H9 (cell line): ENCODE data around the gene DSC2. TPM values are rescaled to one million over a fixed set of nuclear protein-coding genes. Genes with fewer than 3 reads are reported as not detected.

Experiments
- DNase-seq: peaks from one replicate; pipeline ENCODE4 v3.0.0-alpha.2; 2017
- H2AFZ ChIP-seq: one replicate; pipeline ENCODE4 v1.6.1; 2013; ENCODE audit warnings: mild to moderate bottlenecking, low read length, control low read depth, moderate library complexity
- H2AK5ac ChIP-seq: 2 replicates; pipeline ENCODE4 v1.6.1; 2013; ENCODE audit warnings: low read length, control low read depth, mixed read lengths; ENCODE audit not compliant: insufficient read length
- H2BK120ac ChIP-seq: one replicate; pipeline ENCODE4 v1.6.1; 2013; ENCODE audit warnings: low read depth, mild to moderate bottlenecking, low read length, control low read depth, inconsistent platforms; ENCODE audit not compliant: poor library complexity, severe bottlenecking
- H2BK12ac ChIP-seq: 2 replicates; pipeline ENCODE4 v1.6.1; 2013; ENCODE audit warnings: low read length, control low read depth, mixed read lengths, low read depth; ENCODE audit not compliant: insufficient read length
- H2BK15ac ChIP-seq: 2 replicates; pipeline ENCODE4 v1.6.1; 2013; ENCODE audit warnings: low read depth, low read length, control low read depth
- H2BK20ac ChIP-seq: one replicate; pipeline ENCODE4 v1.6.1; 2013; ENCODE audit warnings: low read depth, mild to moderate bottlenecking, low read length, control low read depth, inconsistent platforms; ENCODE audit not compliant: poor library complexity, severe bottlenecking
- H2BK5ac ChIP-seq: 2 replicates; pipeline ENCODE4 v1.6.1; 2013; ENCODE audit warnings: low read length, control low read depth, mixed read lengths; ENCODE audit not compliant: insufficient read length
- H3K14ac ChIP-seq: 2 replicates; pipeline ENCODE4 v1.6.1; 2013; ENCODE audit warnings: low read length, control low read depth; ENCODE audit not compliant: insufficient read depth
- H3K18ac ChIP-seq: 2 replicates; pipeline ENCODE4 v1.6.1; 2013; ENCODE audit warnings: low read depth, mild to moderate bottlenecking, mixed read lengths, low read length, control low read depth; ENCODE audit not compliant: insufficient read length
- H3K23ac ChIP-seq: 2 replicates; pipeline ENCODE4 v1.6.1; 2013; ENCODE audit warnings: low read length, control low read depth, mixed read lengths, low read depth; ENCODE audit not compliant: insufficient read length
- H3K23me2 ChIP-seq: 2 replicates; pipeline ENCODE4 v1.6.1; 2013; ENCODE audit warnings: low read depth, mild to moderate bottlenecking, mixed read lengths, low read length, control low read depth; ENCODE audit not compliant: insufficient read length, poor library complexity, severe bottlenecking
- H3K27ac ChIP-seq: 2 replicates; pipeline ENCODE4 v1.5.1; 2013; ENCODE audit warnings: low read length, control low read depth, mixed read lengths, low read depth; ENCODE audit not compliant: insufficient read length
- H3K27me3 ChIP-seq: 2 replicates; pipeline ENCODE4 v1.6.1; 2013; ENCODE audit warnings: low read length, control low read depth, inconsistent platforms; ENCODE audit not compliant: insufficient read depth
- H3K4ac ChIP-seq: 2 replicates; pipeline ENCODE4 v1.6.1; 2013; ENCODE audit warnings: low read depth, mild to moderate bottlenecking, control low read depth, inconsistent platforms, low read length, moderate library complexity
- H3K4me1 ChIP-seq: 2 replicates; pipeline ENCODE4 v1.6.1; 2013; ENCODE audit warnings: low read length, control low read depth, inconsistent platforms; ENCODE audit not compliant: insufficient read depth
- H3K4me2 ChIP-seq: 2 replicates; pipeline ENCODE4 v1.6.1; 2013; ENCODE audit warnings: low read length, control low read depth, mixed read lengths; ENCODE audit not compliant: insufficient read length, insufficient read depth
- H3K56ac ChIP-seq: 2 replicates; pipeline ENCODE4 v1.6.1; 2013; ENCODE audit warnings: low read depth, mild to moderate bottlenecking, mixed read lengths, low read length, control low read depth; ENCODE audit not compliant: insufficient read length
- H3K79me1 ChIP-seq: 2 replicates; pipeline ENCODE4 v1.6.1; 2013; ENCODE audit warnings: low read depth, mild to moderate bottlenecking, moderate library complexity, low read length, control low read depth, inconsistent platforms; ENCODE audit not compliant: insufficient read depth, poor library complexity, severe bottlenecking
- H3K79me2 ChIP-seq: 2 replicates; pipeline ENCODE4 v1.6.1; 2013; ENCODE audit warnings: low read length, control low read depth, inconsistent platforms; ENCODE audit not compliant: insufficient read depth
- H3K9ac ChIP-seq: 2 replicates; pipeline ENCODE4 v1.6.1; 2013; ENCODE audit warnings: low read length, control low read depth, mixed read lengths; ENCODE audit not compliant: insufficient read length; ENCODE audit errors: extremely low read depth
- H3K9me3 ChIP-seq: one replicate; pipeline ENCODE4 v1.6.1; 2013; ENCODE audit warnings: low read depth, low read length, inconsistent platforms; ENCODE audit not compliant: control insufficient read depth
- H3T11ph ChIP-seq: one replicate; pipeline ENCODE4 v1.6.1; 2013; ENCODE audit warnings: mild to moderate bottlenecking, low read length, control low read depth, inconsistent platforms
- H4K20me1 ChIP-seq: one replicate; pipeline ENCODE4 v1.6.1; 2013; ENCODE audit not compliant: control insufficient read depth, insufficient read length, insufficient read depth
- H4K5ac ChIP-seq: 2 replicates; pipeline ENCODE4 v1.6.1; 2013; ENCODE audit warnings: low read depth, mild to moderate bottlenecking, mixed read lengths, low read length, control low read depth; ENCODE audit not compliant: insufficient read length
- H4K8ac ChIP-seq: replicated peaks from 2 replicates; pipeline ENCODE4 v1.6.1; 2013; ENCODE audit warnings: low read length, control low read depth, mixed read lengths, low read depth; ENCODE audit not compliant: insufficient read length
- H4K91ac ChIP-seq: 2 replicates; pipeline ENCODE4 v1.6.1; 2013; ENCODE audit warnings: low read depth, mild to moderate bottlenecking, moderate library complexity, mixed read lengths, low read length, control low read depth; ENCODE audit not compliant: insufficient read length
- H3K27ac Mint-ChIP-seq, 3 experiments: 2 replicates in 2 of 3; 3 replicates in 1 of 3; pipeline ENCODE4 v1.8.0; 2020 to 2021; ENCODE audit warnings: mixed read lengths in 3 of 3, mild to moderate bottlenecking in 1 of 3, moderate library complexity in 1 of 3
- H3K27me3 Mint-ChIP-seq: 2 replicates; pipeline ENCODE4 v1.8.0; 2021; ENCODE audit warnings: low read depth, mild to moderate bottlenecking, moderate library complexity, mixed read lengths
- H3K36me3 Mint-ChIP-seq, 3 experiments: 2 replicates in 2 of 3; 3 replicates in 1 of 3; pipeline ENCODE4 v1.8.0; 2020 to 2021; ENCODE audit warnings: low read depth in 3 of 3, mixed read lengths in 3 of 3; ENCODE audit not compliant: insufficient read depth in 1 of 3
- H3K4me1 Mint-ChIP-seq, 2 experiments: 2 replicates each; pipeline ENCODE4 v1.8.0; 2020; ENCODE audit warnings: mixed read lengths in 2 of 2
- H3K4me3 Mint-ChIP-seq, 2 experiments: 2 replicates in 1 of 2; 3 replicates in 1 of 2; pipeline ENCODE4 v1.8.0; 2020 to 2021; ENCODE audit warnings: mild to moderate bottlenecking in 2 of 2, mixed read lengths in 2 of 2, moderate library complexity in 1 of 2
- H3K9me3 Mint-ChIP-seq, 2 experiments: 2 replicates in 1 of 2; 3 replicates in 1 of 2; pipeline ENCODE4 v1.8.0; 2020; ENCODE audit warnings: mild to moderate bottlenecking in 2 of 2, mixed read lengths in 2 of 2, moderate library complexity in 1 of 2
- CTCF ChIP-seq: fragments of 200-600 bp; sonication (generic); conservative IDR thresholded peaks from 3 replicates; pipeline ENCODE4 v1.8.0; 2021; ENCODE audit warnings: antibody characterized with exemption, mild to moderate bottlenecking
- WGBS: extraction: QIAGEN DNeasy Blood & Tissue Kit; methylation state at CpG from one replicate; pipeline ENCODE4 v1.1.7; 2013; ENCODE audit warnings: missing lambda C conversion rate, low lambda C conversion rate, mixed read lengths; ENCODE audit not compliant: insufficient read length; ENCODE audit errors: extremely low coverage; 5-methylcytosine and 5-hydroxymethylcytosine counted together
- long read RNA-seq: library from polyadenylated mRNA; unstranded; transcript quantifications from one replicate; pipeline ENCODE4 v2.0.0, GENCODE V29; 2020
- total RNA-seq: library from RNA; stranded (reverse); gene quantifications from 2 replicates; pipeline ENCODE4 v1.2.1, GENCODE V29; 2021

Gene DSC2
- 24.9 and 26.1 TPM in 2 replicates for total RNA-seq
- long read RNA-seq, full-length matches to known transcripts = 26 of 66 reads
- long read RNA-seq, partial matches to known transcripts = 32 of 66 reads
- long read RNA-seq, other reads (novel, unspliced or antisense) = 8 of 66 reads

GRCh38 chr18:31102025-31102684 is at the start of gene DSC2:
TSS of gene DSC2 (minus strand) at chr18:31102421. CDS start at chr18:31101971, 450 bp downstream.
- peaks cover 2% of the 10 kb centered on the region; the same call in 1 of the 2 replicates for H3K27me3 Mint-ChIP-seq

More at GRCh38 chr18:31102025-31102684, at the start of gene DSC2:
- Histone ChIP-seq H3K18ac (peak within 1 kb of the TSS; percentile 98), H3K79me2 (peaks cover 11% of the 10 kb centered on the region; the same call in 1 of the 2 replicates), H3K4me2 (peak within 1 kb of the TSS; percentile 74), H3K23me2 (peaks cover 3% of the 10 kb centered on the region), H3K23ac (no peak within 1 kb of the TSS), H4K5ac (no peak within 1 kb of the TSS), H4K91ac (peak within 1 kb of the TSS; percentile 17), H3K9me3 (no peaks in the 10 kb centered on the region), H4K20me1 (no peaks in the 10 kb centered on the region), H3K27ac (peak within 1 kb of the TSS; percentile 29), H2AFZ (no peak within 1 kb of the TSS), H2BK12ac (no peak within 1 kb of the TSS), H2BK15ac (no peak within 1 kb of the TSS), H3K27me3 (no peaks in the 10 kb centered on the region), H2BK120ac (peak within 1 kb of the TSS; percentile 39), H4K8ac (no peak within 1 kb of the TSS), H2BK5ac (no peak within 1 kb of the TSS), H3T11ph (no peak within 1 kb of the TSS), H3K4ac (no peak within 1 kb of the TSS; the same call in 1 of the 2 replicates), H3K4me1 (peaks cover 3% of the 10 kb centered on the region; the same call in 1 of the 2 replicates), H3K56ac (no peak within 1 kb of the TSS), H2AK5ac (no peak within 1 kb of the TSS), H2BK20ac (no peak within 1 kb of the TSS), H3K14ac (peak within 1 kb of the TSS; percentile 97), H3K79me1 (no peaks in the 10 kb centered on the region), H3K9ac (peak within 1 kb of the TSS; percentile 85)
- Mint-ChIP-seq H3K4me3 (peak within 1 kb of the TSS; percentile 92 to 96), H3K27ac (peak within 1 kb of the TSS; percentile 98 to 100 (median 99)), H3K36me3 (no peaks in the 10 kb centered on the region; a peak in 1 of 7 replicates), H3K9me3 (no peaks in the 10 kb centered on the region), H3K4me1 (peaks cover 31 to 32% of the 10 kb centered on the region in 2 experiments)
- TF ChIP-seq CTCF = no peak
- no CpG with 5 or more reads among the region's 44 CpGs for WGBS
- peak; percentile 80 for DNase-seq
